ENCODE results near the gene CTNS.
A peak's percentile ranks its signal among the peaks of the same experiment; 100 is the strongest.

CTNS gene

DNA sequence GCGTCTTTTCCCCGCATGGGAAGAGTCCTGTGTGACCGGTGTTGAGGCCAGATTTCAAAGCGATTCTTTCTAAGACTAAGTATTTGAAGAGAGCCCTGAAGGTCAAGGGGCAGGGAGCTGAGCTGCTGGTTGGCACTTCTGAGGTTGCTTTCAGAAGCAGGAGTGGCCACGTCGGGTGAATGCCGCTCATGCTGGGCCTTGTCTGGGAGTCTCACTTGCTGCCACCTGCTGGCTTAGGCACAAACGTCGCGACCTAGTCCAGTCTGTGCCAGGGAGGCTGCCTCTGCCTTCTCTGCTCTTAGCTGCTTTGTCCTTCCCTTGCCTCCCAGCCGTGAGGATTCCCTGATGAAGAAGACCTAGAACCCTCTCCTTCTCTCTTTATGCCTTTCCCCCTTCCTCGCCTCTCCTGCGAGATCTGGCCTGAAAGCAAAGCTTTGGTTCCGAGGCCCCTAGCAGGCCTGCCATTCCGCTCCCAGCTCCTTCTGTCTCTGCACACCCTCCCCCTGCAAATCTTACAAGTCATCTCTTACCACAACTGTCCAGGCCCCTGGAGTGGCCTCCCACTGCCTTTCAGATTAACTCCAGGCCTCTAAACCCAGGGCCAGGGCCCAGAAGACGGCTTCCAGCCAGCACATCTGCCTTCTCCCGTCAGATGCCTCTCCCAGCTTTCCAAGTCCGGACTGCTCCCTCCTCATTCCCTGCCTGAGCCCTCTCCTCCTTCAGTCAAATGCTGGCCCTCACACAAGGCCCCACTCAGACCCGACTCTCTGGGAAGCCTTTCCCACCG is 11.4 kb downstream of the CTNS start:
- TF ChIP-seq, protein P1, sequence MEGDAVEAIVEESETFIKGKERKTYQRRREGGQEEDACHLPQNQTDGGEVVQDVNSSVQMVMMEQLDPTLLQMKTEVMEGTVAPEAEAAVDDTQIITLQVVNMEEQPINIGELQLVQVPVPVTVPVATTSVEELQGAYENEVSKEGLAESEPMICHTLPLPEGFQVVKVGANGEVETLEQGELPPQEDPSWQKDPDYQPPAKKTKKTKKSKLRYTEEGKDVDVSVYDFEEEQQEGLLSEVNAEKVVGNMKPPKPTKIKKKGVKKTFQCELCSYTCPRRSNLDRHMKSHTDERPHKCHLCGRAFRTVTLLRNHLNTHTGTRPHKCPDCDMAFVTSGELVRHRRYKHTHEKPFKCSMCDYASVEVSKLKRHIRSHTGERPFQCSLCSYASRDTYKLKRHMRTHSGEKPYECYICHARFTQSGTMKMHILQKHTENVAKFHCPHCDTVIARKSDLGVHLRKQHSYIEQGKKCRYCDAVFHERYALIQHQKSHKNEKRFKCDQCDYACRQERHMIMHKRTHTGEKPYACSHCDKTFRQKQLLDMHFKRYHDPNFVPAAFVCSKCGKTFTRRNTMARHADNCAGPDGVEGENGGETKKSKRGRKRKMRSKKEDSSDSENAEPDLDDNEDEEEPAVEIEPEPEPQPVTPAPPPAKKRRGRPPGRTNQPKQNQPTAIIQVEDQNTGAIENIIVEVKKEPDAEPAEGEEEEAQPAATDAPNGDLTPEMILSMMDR (IDR thresholded peaks at IDR 0.05; ENCODE audit: low read depth, low read length), result peak; percentile 35
- H3K4me3 ChIP-seq (ENCODE audit: low read depth, low read length), result no peak overlapping the region

DNA sequence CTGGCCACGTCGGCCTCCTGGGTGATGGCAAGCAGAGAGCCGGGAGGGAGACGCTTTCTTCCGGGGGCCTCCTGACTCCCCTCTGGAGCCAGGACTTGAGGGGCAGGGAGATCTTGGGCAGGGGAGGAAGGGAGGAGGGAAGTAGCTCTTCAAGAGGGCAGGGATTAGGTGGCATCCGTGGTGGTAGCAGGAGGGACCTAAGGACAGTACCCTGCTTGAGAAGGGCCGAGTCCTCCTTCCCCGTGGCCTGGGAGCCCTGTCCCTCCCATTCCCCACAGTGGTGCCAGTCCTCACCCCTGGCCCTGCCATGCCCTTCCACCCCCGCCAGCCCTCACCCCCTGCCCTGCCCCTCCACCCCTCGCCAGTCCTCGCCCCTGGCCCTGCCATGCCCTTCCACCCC is 19.2 kb downstream of the CTNS start:
- TF ChIP-seq, protein P1 (IDR thresholded peaks at IDR 0.05; ENCODE audit: low read depth, low read length), result no peak

DNA sequence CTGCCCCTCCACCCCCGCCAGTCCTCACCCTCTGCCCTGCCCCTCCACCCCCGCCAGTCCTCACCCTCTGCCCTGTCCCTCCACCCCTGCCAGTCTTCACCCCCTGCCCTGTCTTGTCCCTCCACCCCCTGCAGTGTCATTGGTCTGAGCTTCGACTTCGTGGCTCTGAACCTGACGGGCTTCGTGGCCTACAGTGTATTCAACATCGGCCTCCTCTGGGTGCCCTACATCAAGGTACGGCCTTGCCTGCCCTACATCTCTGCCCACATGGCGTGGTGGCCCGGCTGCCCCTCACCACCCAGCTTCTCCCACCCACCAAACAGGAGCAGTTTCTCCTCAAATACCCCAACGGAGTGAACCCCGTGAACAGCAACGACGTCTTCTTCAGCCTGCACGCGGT is 19.8 kb downstream of the CTNS start:
- TF ChIP-seq, protein P1 (IDR thresholded peaks at IDR 0.05; ENCODE audit: low read depth, low read length), result no peak
- no peak overlapping the region for H3K4me3 ChIP-seq (ENCODE audit: low read depth, low read length)

More for the DNA sequence above, 19.2 kb downstream of the CTNS start:
- H3K4me3 ChIP-seq (ENCODE audit: low read depth, low read length), result no peak overlapping the region

DNA sequence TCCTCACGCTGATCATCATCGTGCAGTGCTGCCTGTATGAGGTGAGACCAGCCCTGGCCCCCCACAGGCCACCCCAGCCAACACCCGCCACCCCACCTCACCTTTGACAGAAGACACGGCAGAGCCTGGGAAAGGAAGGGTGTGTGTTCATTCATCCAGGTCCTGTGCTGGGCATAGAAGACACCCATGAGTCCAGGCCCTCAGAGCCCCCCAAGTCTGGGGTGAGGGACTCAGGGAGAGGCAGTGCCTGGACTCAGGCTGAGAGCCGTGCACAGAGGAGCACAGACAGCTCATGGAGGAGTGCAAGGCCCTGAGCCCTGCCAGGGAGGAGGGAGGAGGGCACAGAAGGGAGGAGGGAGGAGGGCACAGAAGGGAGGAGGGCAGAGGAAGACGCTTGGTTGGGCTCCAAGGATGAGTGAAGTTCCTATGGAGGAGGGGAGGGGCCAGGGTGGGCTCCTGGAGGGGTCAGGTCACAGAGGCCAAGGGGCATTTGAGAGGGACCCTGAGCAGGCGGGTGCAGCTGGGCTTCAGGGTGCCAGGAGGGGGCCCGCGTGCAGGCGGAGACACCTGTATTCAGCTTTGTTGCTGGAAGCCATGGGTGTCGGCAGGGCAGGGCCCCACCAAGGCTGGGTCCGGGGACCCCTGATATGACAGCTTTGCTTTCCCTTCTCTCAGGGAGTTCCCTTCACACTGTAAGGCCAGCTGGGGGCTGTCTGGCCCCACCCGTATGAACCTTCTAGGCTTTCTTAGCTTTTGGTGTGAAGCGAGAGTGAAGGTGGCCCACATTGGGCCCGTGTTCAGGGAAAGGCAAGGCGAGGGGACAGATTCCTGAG is 20.4 kb downstream of the CTNS start:
- TF ChIP-seq, protein P1 (IDR thresholded peaks at IDR 0.05; ENCODE audit: low read depth, low read length), result no peak
- no peak overlapping the region for H3K4me3 ChIP-seq (ENCODE audit: low read depth, low read length)

DNA sequence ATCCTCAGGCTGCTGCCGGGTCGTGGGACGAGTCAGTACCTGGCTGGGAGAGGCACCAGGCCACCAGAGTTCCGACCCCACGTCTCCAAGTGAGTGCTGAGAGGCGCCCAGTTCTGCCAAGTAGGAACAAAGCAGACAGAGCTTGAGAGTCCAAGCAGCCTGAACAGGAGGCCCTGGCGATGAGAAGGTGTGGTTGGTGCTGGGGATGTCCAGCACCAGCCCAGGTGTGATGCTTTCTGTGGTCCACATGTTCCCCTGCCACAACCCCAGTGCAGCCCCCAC is 21.0 kb downstream of the CTNS start:
- no peak overlapping the region for H3K4me3 ChIP-seq (ENCODE audit: low read depth, low read length)
- TF ChIP-seq, protein P1 (IDR thresholded peaks at IDR 0.05; ENCODE audit: low read depth, low read length), result no peak

DNA sequence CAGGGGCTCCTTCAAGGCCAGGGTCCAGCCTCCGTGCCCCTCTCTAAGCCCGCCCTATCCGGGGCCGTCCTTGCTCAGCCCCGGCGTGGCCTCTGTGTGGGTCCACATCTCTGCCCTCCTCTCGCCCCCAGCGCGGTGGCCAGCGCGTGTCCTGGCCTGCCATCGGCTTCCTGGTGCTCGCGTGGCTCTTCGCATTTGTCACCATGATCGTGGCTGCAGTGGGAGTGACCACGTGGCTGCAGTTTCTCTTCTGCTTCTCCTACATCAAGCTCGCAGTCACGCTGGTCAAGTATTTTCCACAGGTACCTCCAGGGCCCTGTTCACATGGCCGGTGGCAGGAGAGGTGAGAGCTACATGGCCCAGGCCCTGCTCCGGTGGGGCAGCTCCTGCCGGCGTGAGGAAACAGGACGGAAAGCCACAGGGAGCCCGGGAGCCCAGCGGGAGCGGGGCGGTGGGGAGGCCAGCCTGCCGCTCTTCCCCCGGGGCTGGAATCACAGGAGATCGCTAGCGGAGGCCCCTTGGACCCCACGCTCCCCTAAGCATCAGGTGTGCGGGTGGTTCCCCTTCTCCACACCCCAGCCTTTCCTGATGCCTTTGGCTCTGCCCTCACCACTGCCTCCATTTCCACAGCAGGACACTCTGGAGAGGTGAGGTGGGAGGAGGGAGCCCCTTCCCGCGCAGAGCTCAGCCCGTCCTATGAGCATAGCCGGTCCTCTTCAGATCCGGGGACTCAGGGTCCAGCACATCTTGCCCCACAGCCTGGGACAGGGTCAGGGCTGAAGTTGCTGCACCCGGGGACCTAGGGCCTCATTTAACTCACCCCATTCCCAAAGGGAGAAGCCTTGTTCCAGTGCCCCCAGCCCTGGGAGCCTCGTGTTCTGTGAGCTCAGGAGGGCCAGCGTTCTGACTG is 21.6 kb downstream of the CTNS start:
- no peak overlapping the region for H3K4me3 ChIP-seq (ENCODE audit: low read depth, low read length)
- TF ChIP-seq, protein P1 (IDR thresholded peaks at IDR 0.05; ENCODE audit: low read depth, low read length), result no peak

Data from WI38 (cell line).